Measurements from ENCODE around the gene LRRC34.

Gene LRRC34

DNA sequence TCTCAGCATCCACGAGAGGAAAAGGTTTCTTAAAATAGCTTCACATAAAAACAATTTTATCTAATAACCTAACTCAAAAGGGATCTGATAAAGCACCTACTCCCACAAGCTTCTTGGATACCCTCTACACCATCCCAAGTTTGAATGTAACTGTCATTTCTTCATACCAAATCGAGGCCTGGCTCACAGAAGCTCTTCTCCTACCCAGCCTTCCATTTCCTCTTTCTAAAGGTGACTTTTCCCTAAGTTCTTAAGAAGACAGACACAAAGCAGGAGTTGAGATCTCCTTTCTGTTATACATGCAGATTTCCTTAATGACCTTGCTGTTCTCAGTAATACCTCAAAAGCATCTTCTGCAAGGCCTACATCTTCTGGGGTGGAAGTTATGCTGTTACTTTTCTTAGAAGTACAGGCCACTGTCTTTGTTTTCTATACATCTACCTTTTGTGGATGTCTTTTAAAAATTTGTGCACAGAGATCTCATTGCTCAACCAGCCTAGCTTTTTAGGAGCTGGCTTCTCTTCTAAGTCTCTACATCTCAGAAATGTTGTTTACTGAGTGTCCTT, 3.4 kb downstream of the LRRC34 start:
- Mint-ChIP-seq H3K27ac (ENCODE audit: low read depth) (no peak overlapping the region), H3K27me3 (peaks cover 10% of the 10 kb centered on the region), H3K36me3 (ENCODE audit: insufficient read depth) (peaks cover 1% of the 10 kb centered on the region), H3K4me1 (peaks cover 20% of the 10 kb centered on the region), H3K9me3 (no peaks in the 10 kb centered on the region), H3K4me3 (no peak overlapping the region)
- DNase-seq (ENCODE audit: low spot score in 2 of 2) (no peak), ATAC-seq (replicated peaks; ENCODE audit: extremely low read depth, poor library complexity, severe bottlenecking) (no peak)

DNA sequence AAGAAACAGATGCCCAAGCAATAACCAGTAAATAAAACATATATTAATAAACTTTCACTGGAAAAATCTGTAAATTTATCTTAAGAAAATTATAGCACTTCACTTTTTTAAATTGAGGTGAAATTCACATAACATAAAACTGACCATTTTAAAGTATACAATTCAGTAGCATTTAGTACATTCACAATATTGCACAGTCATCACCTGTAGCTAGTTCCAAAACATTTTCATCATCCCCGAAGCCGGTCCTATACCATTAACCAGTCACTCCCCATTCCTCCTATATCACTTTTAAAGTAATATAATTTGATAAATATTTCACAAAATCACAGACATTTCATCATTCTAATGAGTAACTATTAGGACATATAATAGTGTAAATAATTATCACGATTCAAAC, 8.0 kb downstream of the LRRC34 start:
- ATAC-seq (replicated peaks; ENCODE audit: extremely low read depth, poor library complexity, severe bottlenecking), result no peak
- no peak for DNase-seq (ENCODE audit: low spot score in 2 of 2)
- Mint-ChIP-seq H3K36me3 (ENCODE audit: insufficient read depth) (no peaks in the 10 kb centered on the region), H3K27ac (ENCODE audit: low read depth) (no peak overlapping the region), H3K4me3 (no peak overlapping the region), H3K9me3 (no peaks in the 10 kb centered on the region), H3K27me3 (no peaks in the 10 kb centered on the region), H3K4me1 (no peaks in the 10 kb centered on the region)

DNA sequence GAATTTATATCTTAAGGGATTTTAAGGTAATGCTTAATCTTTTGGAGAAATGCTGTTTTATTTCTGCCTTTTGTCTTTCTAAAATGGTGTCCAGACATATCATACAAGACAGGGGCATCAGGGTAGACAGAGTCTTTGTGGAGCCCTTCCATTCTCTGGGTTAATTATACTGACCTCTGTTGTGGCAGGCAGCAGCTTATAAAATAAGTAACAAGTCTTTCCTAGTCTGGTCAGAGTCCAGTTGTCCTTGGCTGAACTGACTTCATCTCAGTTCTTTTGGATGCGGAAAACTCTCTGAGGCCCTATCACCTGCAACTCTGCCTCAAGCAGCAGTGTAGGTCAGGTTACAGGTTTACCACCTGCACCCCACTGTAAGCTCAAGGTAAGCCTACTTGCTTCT, 20.3 kb downstream of the LRRC34 start:
- no peaks in the 10 kb centered on the region for H3K9me3 Mint-ChIP-seq
- no peak overlapping the region for H3K4me3 Mint-ChIP-seq
- H3K27ac Mint-ChIP-seq (ENCODE audit: low read depth), result no peak overlapping the region
- DNase-seq (ENCODE audit: low spot score in 2 of 2), result no peak
- ATAC-seq (replicated peaks; ENCODE audit: extremely low read depth, poor library complexity, severe bottlenecking), result no peak
- peaks cover 7% of the 10 kb centered on the region for H3K36me3 Mint-ChIP-seq (ENCODE audit: insufficient read depth)
- H3K4me1 Mint-ChIP-seq, result no peaks in the 10 kb centered on the region
- no peaks in the 10 kb centered on the region for H3K27me3 Mint-ChIP-seq

DNA sequence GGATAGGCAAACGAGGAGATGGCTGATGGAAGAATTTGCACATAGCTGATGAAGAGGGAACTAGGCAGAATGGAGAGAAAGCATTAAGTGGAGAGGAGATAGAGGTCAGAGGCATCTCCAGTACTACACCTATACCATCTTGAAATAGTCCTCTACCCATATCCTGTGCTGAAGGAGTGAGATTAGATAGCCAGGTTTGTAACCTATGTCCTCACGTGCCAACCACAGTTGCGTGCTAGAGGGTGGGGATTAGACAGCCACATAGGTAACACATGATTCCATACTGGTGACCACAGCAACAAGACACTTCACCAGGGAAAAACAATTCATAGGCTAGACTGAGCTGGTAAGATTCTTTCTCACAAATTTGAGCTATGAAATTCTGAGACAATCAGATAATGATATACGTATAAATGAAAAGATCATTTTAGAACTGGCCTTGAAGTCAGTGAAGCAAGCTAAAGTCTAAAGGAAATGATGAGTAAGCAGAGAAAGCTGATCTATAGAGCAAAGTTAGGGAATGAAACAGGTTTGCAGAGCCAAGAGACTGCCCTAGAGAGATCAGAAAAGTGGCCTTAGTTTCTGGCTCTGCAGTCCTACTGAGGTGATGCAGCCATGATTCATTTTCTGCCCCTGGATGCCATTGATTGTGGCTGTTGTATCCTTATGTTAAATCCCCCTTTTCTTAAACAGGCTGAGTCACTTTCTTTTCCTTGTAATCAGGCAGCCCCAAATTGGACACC, 21.8 kb downstream of the LRRC34 start:
- Mint-ChIP-seq H3K4me3 (no peak overlapping the region), H3K36me3 (ENCODE audit: insufficient read depth) (peaks cover 21% of the 10 kb centered on the region), H3K9me3 (no peaks in the 10 kb centered on the region), H3K4me1 (no peaks in the 10 kb centered on the region), H3K27me3 (no peaks in the 10 kb centered on the region), H3K27ac (ENCODE audit: low read depth) (no peak overlapping the region)
- no peak for ATAC-seq (replicated peaks; ENCODE audit: extremely low read depth, poor library complexity, severe bottlenecking)
- no peak for DNase-seq (ENCODE audit: low spot score in 2 of 2)

GRCh38 chr3:169790219-169790618, 22.5 kb downstream of the LRRC34 start:
- no peaks in the 10 kb centered on the region for H3K9me3 Mint-ChIP-seq
- DNase-seq (ENCODE audit: low spot score in 2 of 2) (no peak), ATAC-seq (replicated peaks; ENCODE audit: extremely low read depth, poor library complexity, severe bottlenecking) (no peak)
- no peak overlapping the region for H3K27ac Mint-ChIP-seq (ENCODE audit: low read depth)
- peaks cover 27% of the 10 kb centered on the region for H3K36me3 Mint-ChIP-seq (ENCODE audit: insufficient read depth)
- H3K4me3 Mint-ChIP-seq, result no peak overlapping the region
- H3K27me3 Mint-ChIP-seq, result no peaks in the 10 kb centered on the region
- no peaks in the 10 kb centered on the region for H3K4me1 Mint-ChIP-seq

DNA sequence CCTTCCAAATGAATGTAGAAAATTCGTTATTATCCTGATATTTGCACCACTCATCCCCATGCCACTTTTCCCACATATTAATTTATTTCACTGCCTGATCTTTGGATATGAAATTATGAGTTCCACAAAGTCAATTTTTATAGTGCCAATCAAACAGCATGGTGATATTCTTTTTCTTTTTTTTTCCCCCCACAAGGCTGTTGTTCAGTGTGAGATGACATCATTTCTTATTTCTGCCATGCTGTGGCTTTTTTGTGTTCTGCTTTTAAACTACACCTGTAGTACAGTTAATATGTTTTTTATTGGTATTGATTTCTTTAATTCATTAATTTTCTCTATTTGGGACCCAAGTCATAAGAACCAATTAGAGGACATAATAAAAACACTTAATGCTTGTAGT, 24.9 kb downstream of the LRRC34 start:
- peak overlapping the region; percentile 44 for H3K27ac Mint-ChIP-seq (ENCODE audit: low read depth)
- ATAC-seq (replicated peaks; ENCODE audit: extremely low read depth, poor library complexity, severe bottlenecking), result no peak

DNA sequence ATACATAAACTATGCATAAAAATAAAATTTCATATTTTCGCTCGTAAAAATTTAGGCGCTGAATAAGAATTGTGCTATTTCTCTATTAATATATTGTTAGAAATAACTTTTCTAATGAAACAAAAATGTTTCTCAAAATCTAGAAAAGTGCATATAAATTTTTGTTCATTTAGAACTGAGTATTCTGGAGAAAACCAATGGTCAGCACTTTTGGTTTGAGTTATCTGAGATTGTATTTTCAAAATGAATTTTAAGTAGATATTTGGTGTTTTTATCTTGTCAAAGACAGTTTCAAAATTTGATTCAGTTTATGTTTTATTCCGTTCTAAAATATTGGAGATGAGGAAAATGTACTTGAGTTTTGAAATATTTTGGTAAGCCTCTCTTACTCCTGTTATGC, 25.6 kb downstream of the LRRC34 start:
- H3K36me3 Mint-ChIP-seq (ENCODE audit: insufficient read depth), result peaks cover 42% of the 10 kb centered on the region
- no peaks in the 10 kb centered on the region for H3K27me3 Mint-ChIP-seq
- H3K4me3 Mint-ChIP-seq, result no peak overlapping the region
- no peak for DNase-seq (ENCODE audit: low spot score in 2 of 2)
- no peaks in the 10 kb centered on the region for H3K4me1 Mint-ChIP-seq
- H3K9me3 Mint-ChIP-seq, result no peaks in the 10 kb centered on the region
- ATAC-seq (replicated peaks; ENCODE audit: extremely low read depth, poor library complexity, severe bottlenecking), result no peak
- no peak overlapping the region for H3K27ac Mint-ChIP-seq (ENCODE audit: low read depth)

More for the DNA sequence above, 24.9 kb downstream of the LRRC34 start:
- no peak for DNase-seq (ENCODE audit: low spot score in 2 of 2)
- H3K27me3 Mint-ChIP-seq, result no peaks in the 10 kb centered on the region
- H3K9me3 Mint-ChIP-seq, result no peaks in the 10 kb centered on the region
- H3K4me1 Mint-ChIP-seq, result no peaks in the 10 kb centered on the region
- H3K36me3 Mint-ChIP-seq (ENCODE audit: insufficient read depth), result peaks cover 38% of the 10 kb centered on the region
- no peak overlapping the region for H3K4me3 Mint-ChIP-seq

- no peaks in the 10 kb centered on the region for H3K27me3 Mint-ChIP-seq
- peak overlapping the region; percentile 8 for H3K27ac Mint-ChIP-seq (ENCODE audit: low read depth)
- peaks cover 53% of the 10 kb centered on the region for H3K36me3 Mint-ChIP-seq (ENCODE audit: insufficient read depth)
- H3K4me1 Mint-ChIP-seq, result peaks cover 43% of the 10 kb centered on the region
- DNase-seq (ENCODE audit: low spot score in 2 of 2), result no peak
- no peaks in the 10 kb centered on the region for H3K9me3 Mint-ChIP-seq
- no peak overlapping the region for H3K4me3 Mint-ChIP-seq
- ATAC-seq (replicated peaks; ENCODE audit: extremely low read depth, poor library complexity, severe bottlenecking), result no peak
Observed at GRCh38 chr3:169781209-169781855, 31.4 kb downstream of the LRRC34 start.

- no peaks in the 10 kb centered on the region for H3K27me3 Mint-ChIP-seq
- H3K4me1 Mint-ChIP-seq, result peaks cover 48% of the 10 kb centered on the region
- no peak for ATAC-seq (replicated peaks; ENCODE audit: extremely low read depth, poor library complexity, severe bottlenecking)
- H3K9me3 Mint-ChIP-seq, result no peaks in the 10 kb centered on the region
- H3K4me3 Mint-ChIP-seq, result no peak overlapping the region
- H3K36me3 Mint-ChIP-seq (ENCODE audit: insufficient read depth), result peaks cover 48% of the 10 kb centered on the region
- peak overlapping the region; percentile 8 for H3K27ac Mint-ChIP-seq (ENCODE audit: low read depth)
- DNase-seq (ENCODE audit: low spot score in 2 of 2), result no peak
Observed at GRCh38 chr3:169780742-169781141, 32.0 kb downstream of the LRRC34 start.

GRCh38 chr3:169777822-169778221, 34.9 kb downstream of the LRRC34 start:
- DNase-seq (ENCODE audit: low spot score in 2 of 2) (no peak), ATAC-seq (replicated peaks; ENCODE audit: extremely low read depth, poor library complexity, severe bottlenecking) (no peak)
- no peaks in the 10 kb centered on the region for H3K27me3 Mint-ChIP-seq
- no peaks in the 10 kb centered on the region for H3K9me3 Mint-ChIP-seq
- peaks cover 51% of the 10 kb centered on the region for H3K36me3 Mint-ChIP-seq (ENCODE audit: insufficient read depth)
- no peak overlapping the region for H3K27ac Mint-ChIP-seq (ENCODE audit: low read depth)
- H3K4me1 Mint-ChIP-seq, result peaks cover 73% of the 10 kb centered on the region
- H3K4me3 Mint-ChIP-seq, result no peak overlapping the region

DNA sequence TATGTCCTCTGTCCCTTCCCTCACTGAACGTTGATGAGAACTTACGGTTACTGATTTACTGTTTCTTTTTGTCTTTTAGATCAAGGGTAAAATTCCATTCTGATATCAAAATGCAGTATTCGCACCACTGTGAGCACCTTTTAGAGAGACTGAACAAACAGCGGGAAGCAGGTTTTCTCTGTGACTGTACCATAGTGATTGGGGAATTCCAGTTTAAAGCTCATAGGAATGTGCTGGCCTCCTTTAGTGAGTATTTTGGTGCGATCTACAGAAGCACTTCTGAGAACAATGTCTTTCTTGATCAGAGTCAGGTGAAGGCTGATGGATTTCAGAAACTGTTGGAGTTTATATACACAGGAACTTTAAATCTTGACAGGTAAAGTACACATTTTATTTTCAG, 38.5 kb downstream of the LRRC34 start:
- Mint-ChIP-seq H3K27ac (ENCODE audit: low read depth) (peak overlapping the region; percentile 99), H3K4me1 (peaks cover 72% of the 10 kb centered on the region), H3K27me3 (no peaks in the 10 kb centered on the region), H3K36me3 (ENCODE audit: insufficient read depth) (peaks cover 51% of the 10 kb centered on the region), H3K9me3 (no peaks in the 10 kb centered on the region), H3K4me3 (peak overlapping the region; percentile 96)
- DNase-seq (ENCODE audit: low spot score in 2 of 2), result no peak
- ATAC-seq (replicated peaks; ENCODE audit: extremely low read depth, poor library complexity, severe bottlenecking), result no peak

DNA sequence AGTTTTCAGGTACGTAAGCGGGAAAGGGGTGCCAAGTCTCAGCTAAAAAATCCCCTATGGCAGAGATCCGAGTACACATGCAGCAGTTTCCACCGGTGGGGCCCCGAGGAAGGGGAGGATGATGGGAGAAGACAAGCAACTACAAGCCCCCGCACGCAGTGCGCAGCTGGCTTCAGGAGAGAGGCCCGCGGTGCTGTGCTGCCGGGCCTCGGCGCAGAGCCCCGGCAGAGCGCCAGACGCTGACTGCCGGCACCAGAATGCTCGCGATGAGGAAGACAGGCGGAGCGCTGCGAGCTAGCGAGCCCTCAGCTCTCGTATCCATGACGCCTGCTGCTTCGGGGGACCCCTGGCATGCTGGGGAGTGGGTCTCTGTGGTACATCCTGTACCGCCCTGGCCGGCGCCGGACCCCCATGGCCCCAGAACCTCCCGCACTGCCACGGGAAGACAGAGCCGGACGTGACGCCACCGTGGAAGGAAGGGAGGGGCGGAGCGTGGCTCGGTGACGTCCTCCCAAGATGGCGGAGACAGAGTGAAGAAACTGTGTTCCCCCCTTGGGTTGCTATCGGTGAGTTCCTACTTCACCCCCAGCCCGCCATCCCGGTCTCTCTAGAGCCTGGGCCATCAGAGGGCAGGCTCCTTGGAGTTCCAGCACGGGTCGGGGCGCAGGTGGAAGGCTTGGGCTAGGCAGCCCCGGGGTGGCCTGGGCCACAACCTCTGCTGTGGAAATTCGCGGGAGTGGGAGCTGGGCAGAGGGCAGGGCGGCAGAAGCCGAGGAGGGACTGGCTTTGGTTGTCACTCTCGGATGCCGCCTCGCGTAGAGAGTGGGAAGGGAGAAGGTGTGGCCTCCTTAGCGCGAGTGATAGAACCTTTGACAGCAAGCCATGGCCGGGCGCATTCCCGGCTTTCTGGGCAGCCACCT, 39.5 kb downstream of the LRRC34 start, which contains the start of gene MYNN:
Gene MYNN (plus strand): TSS at position 500 of the 920 bp plus-strand sequence. CDS start 900 bp downstream, outside the sequence.
- Mint-ChIP-seq H3K27me3 (no peaks in the 10 kb centered on the region), H3K9me3 (no peaks in the 10 kb centered on the region), H3K4me1 (peaks cover 66% of the 10 kb centered on the region), H3K27ac (ENCODE audit: low read depth) (peak within 1 kb of the TSS; percentile 99), H3K36me3 (ENCODE audit: insufficient read depth) (peaks cover 49% of the 10 kb centered on the region), H3K4me3 (peak within 1 kb of the TSS; percentile 96)
- ATAC-seq (replicated peaks; ENCODE audit: extremely low read depth, poor library complexity, severe bottlenecking), result peak; percentile 80
- DNase-seq (ENCODE audit: low spot score in 2 of 2), result peak; percentile 88 to 89

Measured in central memory CD8-positive, alpha-beta T cell (primary cell).